NK-92 (cell line): ENCODE measurements around the gene SLC38A5.
"Not testable (repeated sequence)": the region's sequence is repeated elsewhere in the genome, so short reads cannot be mapped to it uniquely, and the experiment has no call there.

Experiments
- DNase-seq: peaks from one replicate; lab custom pipeline; 2025; ENCODE audit not compliant: unreplicated experiment; lab: John Stamatoyannopoulos, UW

Gene SLC38A5

DNA sequence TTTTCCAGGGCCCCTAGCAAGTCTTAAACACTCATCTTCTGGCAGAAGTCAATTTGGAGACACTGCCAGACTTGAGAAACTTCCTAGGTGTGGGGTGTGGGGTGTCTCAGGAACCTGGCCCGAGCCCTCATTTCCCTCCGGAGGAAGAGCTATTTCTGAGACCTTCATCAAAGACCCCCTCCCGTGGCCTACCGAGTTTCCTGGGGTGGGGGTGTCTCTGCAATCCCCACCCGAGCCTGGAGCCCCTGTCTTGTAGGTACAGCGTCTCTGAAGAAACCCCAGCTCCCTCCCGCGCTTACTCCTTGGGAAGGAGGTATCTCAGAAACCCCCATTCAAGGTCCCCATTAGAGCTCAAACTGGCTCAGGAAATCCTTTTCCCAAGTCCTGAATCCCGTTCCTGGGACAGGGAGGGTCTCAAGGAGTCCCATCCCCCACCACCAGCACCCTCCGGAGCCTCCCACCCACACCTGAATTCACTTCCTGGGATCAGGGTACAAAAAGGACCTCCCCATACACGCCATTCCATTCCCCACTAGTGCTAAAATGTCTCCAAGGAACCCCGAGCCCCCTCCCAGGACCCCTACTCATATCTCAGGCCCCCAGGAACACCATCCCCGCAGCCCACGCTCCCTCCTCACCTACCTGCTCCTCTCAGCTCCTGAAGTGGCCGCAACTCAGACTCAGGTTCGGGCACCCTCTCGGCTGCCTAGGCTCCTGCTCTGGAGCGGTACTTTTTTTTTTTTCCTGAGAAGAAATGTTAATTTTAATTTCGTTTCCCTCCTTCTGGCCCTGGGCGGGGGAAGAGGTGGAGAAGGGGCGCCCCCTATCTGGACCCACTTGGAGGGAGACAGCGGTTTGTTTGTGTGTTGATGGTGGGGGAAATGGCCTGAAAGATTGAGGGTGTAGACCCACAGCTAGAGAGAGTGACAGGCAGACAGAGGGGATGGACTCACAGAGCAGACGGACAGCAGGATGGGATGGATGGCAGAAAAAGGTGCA is 1.1 kb downstream of the SLC38A5 start:
- DNase-seq = no peak

DNA sequence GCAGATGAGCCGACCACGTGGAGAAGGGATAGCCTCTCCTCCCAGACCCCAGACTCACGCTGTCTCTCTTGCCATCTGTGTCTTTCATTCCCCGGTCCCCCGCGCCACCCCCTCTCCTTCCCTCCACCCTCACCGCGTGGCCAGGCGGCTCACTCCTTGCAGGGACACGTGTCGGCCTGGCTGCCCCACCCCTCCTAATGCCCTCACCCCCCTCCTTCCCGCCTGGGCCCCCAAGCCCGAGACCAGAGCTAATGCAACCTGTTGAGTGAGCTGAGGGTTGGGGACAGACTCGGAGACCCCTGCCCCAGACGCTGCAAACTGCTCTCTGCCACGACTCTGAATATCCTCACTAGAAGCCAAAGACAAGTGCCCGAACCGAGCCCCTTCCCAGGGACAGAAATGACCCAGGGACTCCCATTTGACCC is 1.8 kb downstream of the SLC38A5 start:
- no peak for DNase-seq

GRCh38 chrX:48467281-48467761 is 2.7 kb downstream of the SLC38A5 start:
- no peak for DNase-seq

DNA sequence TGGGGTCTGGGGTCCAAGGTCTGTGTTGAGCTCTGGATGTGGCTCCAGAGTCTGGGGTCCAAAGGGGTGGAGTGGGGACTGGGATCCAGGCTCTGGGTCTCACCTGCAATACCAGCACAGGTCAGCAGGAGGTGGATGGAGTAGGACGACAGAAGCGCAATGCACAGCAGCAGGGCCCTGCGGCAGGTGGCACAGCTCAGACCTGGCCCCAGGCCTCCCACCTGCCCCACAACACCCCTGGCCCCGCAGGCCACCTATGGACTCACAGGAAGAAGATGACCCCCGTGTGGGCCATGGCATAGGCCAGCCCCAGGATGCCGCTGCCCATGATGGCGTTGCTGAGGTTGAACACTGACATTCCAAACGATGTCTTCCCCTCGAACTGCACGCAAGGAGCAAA is 3.4 kb downstream of the SLC38A5 start:
- no peak for DNase-seq

DNA sequence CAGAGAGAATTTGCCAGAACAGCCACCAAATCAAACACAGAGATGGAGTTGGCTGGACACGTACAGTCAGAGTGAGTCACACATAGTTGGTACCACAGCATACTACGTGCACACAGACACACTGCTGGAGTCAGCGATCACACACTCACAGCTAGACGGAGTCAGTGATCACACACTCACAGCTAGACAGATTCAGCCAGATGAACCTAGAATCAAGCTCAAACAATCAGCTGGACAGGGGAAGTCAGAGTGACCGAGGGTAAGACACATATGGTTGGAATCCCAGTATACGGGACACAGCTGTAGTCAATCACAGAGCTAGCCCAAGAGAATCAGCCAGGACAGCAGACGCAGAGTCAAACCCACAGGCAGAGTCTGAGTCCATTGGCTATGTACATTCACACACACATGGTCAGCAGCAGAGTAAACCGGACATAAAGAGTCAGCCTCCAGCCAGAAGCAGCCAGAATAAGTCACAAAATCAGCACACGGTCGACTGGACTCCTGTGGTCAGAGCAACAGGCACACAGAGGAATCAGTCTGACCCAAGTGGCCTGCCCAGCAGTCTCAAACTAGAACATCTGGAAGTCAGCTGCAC is 4.6 kb downstream of the SLC38A5 start:
- no peak for DNase-seq

DNA sequence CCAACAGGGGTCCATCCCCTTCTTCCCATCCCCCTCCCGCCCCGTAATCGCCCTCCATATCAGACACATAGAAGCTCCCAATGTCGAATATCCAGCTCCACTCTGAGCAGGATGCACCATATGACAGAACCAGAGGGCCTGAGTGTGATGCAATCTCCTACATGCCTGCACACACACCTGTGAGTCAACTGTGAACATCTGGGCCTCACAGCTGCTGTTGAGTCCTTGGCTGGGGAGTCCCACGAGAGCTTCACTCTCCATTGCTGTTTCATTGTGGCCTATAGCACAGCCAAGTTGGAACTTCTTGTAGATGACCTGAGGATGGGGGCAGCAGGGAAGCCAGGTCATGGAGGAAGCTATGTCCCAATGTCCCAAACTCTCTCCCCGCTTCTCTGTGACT is 8.2 kb downstream of the SLC38A5 start:
- DNase-seq = no peak

- no peak for DNase-seq
Observed at GRCh38 chrX:48460606-48461005, 9.5 kb downstream of the SLC38A5 start.

- DNase-seq = no peak
Observed at GRCh38 chrX:48460031-48460430, 10.0 kb downstream of the SLC38A5 start.

- DNase-seq = no peak
Observed at GRCh38 chrX:48459483-48459882, 10.6 kb downstream of the SLC38A5 start.

DNA sequence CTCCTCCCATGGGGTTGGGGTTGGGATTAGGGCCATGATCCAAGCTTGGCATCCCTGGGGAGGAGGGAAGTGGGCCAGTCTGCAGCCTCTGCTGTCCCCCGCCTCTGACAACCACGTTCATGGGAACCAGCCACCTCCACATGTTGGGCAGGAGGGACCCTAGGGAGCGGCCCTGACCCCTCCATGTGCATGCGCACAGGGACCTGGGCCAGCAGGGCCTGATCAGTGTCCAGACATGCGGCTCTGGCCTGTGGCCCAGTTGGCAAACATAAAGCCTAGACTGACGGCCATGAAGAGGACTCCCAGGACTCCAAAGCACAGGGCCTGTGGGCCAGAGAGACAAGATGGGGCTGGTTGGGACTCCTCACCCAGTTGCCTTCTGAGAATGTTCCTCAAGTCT is 11.3 kb downstream of the SLC38A5 start:
- no peak for DNase-seq

GRCh38 chrX:48456628-48457331 is 13.3 kb downstream of the SLC38A5 start:
- DNase-seq = no peak

DNA sequence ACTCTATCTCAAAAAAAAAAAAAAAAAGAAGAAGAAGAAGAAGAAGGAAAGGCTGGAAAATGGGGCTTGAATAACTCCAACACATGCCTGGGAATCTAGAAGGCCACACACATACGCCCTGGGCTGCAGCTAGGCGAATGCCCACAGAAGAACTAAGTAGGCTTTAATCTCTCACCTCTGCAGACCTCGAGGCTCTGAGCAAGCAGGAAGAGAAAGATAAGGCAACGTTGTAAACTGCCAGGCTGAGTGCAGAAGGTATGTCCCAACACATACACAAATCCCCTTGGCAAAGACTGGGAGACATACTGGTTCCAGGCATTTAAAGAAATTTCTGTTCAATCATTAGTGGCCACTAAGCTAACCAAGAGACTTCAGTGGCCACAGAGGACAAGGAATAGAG is 18.4 kb downstream of the SLC38A5 start:
- no peak for DNase-seq

DNA sequence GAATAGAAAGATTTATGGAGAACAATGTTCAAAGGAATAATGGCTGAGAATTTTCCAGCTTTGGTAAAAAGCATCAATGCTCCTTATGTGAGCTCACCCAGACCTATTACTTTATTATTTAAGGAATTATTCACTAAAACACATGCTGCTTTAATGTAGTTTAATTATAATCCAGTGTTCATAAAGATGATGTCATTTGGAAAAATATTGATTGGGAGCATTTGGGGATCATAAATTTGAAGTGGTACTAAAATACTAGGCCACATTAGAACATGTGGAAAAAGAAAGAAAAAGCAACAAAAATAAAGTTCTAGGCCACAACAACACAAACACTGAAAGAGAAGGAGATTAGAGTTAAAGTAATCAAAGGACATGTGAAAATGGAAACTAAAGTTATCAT is 20.0 kb downstream of the SLC38A5 start:
- DNase-seq = no peak

GRCh38 chrX:48447201-48447600 is 22.9 kb downstream of the SLC38A5 start:
- not testable (repeated sequence) for DNase-seq

DNA sequence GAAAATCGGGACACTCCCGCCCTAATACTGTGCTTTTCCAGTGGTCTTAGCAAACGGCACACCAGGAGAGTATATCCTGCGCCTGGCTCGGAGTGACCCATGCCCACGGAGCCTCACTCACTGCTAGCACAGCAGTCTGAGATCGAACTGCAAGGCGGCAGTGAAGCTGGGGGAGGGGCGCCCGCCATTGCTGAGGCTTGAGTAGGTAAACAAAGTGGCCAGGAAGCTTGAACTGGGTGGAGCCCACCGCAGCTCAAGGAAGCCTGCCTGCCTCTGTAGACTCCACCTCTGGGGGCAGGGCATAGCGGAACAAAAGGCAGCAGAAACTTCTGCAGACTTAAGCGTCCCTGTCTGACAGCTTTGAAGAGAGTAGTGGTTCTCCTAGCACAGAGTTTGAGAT is 36.3 kb downstream of the SLC38A5 start:
- DNase-seq = not testable (repeated sequence)

DNA sequence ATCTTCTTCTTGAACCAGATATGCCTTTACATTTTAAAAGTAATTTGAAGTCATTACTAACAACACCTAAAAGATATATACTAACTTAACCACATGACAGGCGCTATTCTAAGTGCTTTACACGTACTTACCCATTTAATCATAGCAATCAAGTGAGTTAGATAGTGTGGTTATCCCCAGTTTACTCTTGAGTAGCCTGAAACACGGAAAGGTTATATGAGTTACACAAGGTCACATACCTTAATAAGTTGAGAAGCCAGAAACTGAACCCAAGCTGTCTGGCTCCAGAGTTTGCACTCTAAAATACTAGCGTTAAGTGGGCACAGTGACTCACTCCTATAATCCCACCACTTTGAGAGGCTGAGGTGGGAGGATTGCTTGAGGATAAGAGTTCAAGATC is 39.9 kb downstream of the SLC38A5 start:
- not testable (repeated sequence) for DNase-seq

DNA sequence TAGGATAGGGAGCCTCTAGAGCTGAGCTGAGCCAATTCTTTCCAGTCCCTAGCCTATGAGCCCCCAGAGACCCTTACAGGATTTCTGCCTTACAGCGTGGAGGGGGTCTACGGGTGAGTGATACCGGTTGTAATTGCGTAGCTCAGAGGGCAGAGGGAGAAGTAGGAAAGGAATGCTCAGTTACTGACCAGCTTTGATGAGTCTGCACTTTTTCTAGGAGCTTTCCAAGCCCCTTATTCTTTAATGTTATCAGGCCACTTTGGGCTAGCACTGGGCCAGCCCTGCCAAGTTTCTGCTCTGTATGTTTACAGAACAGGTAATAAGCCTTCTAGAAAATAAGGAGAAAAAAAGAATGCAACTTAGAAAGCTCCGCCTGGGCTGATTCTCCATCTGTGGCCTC is 40.5 kb downstream of the SLC38A5 start:
- not testable (repeated sequence) for DNase-seq

- DNase-seq = not testable (repeated sequence)
Observed at GRCh38 chrX:48427027-48427716, 42.9 kb downstream of the SLC38A5 start.

DNA sequence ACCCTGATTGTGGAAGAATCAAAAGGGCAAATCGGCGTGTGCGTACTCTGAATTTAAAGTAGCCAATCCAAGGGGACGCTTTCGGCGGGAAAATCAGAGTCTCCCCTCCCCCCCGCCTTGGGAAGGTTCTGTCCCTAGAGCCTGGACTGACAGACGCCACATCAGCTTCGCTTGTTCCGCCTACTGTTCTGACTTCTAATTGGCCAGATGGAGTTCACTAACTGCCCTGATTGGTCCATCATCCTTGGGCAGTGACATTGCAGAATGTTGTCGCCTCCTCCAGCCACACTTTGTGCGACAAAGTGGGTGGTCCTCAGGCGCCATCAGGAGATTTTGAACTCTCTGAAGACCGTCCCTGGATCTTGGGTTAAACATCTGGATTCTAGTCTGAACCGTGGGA is 58.2 kb downstream of the SLC38A5 start, which contains the start of gene SSX4B:
Gene SSX4B, minus strand, starts transcription at position 101 of the 400 bp plus-strand sequence. CDS start 588 bp downstream, outside the sequence.
- DNase-seq = not testable (repeated sequence)
